NCI-H774 (cell line): Measurements from ENCODE around the gene YKT6.
"Not testable (repeated sequence)": the region's sequence is repeated elsewhere in the genome, so short reads cannot be mapped to it uniquely, and the experiment has no call there.

Source experiments
- DNase-seq: peaks from one replicate; lab custom pipeline; 2025; lab: John Stamatoyannopoulos, UW

The YKT6 gene

DNA sequence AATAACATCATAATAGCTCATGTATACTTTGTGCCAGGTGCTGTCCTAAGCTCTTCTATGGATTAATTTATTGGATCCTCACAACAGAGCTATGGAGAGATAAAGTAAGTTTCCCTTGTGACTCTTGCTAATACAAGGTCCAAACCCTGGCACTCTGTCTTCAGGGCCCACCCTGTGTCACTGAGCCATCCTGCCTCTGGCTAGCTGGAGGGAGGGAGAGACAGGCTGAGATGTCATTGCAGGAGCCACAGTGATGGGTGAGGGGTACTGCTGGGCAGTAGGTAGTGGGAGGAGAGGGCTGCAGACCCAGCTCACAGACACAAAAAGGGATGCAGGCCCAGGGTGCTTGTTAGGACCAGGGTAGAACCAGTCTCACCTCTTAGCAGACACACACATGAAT lies 28.4 kb upstream of the YKT6 start:
- DNase-seq = no peak

DNA sequence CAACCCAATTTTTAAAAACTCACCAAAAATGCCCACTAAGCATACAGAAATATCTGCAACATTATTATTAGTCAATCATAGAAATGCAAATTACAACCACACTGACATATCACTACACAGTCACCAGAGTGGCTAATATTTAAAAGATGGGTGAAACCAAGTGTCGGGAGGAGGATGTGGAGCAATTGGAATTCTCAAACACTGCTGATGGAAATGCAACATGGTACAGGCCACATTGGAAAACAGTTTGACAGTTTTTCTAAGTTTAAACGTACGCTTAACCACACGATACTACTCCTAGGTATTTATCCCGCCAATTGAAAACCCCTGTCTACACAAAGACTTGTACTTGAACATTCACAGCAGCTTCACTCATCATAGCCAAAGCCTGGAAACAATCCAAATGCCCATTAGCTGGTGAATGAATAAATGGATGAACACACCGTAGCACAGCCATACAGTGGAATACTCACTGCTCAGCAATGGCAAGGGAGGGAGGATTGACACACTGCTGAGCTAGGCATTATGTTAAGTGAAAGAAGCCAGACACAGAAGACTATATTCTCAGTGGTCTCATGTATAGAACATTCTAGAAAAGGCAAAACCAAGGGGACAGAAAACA lies 27.9 kb upstream of the YKT6 start:
- peak; percentile 76 for DNase-seq

DNA sequence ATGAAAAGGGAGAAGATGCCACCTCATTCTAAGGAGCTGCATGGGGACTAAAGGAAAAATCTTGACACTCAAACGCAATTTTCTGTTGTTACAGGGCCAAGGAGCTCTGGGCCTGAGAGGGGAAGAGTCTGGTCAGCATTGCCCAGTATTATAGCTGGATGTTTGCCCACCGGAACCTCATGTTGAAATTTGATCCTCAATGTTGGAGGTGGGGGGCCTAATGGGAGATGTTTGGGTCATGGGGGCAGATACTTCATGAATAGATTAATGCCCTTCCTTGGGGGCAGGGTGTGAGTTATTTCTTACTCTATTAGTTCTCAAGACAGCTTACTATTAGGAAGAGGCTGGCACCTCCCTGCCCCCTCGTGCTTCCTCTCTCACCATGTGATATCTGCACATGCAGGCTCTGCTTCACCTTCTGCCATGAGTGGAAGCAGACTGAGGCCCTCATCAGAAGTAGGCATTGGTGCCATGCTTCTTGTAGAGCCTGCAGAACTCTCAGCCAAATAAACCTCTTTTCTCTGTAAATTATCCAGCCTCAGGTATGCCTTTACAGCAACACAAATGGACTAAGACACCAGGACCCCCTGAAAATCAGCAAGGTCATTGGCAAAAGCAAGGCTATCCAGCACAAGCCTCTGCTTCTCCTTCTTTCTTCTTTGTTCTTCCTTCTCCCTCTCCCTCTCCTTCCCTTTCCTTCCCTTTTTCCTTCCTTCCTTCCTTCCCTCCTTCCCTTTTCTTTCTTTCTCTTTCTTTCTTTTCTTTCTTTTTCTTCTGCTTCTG lies 26.7 kb upstream of the YKT6 start:
- DNase-seq = no peak

- DNase-seq = not testable (repeated sequence)
Measured at GRCh38 chr7:44174694-44174948, 26.2 kb upstream of the YKT6 start.

DNA sequence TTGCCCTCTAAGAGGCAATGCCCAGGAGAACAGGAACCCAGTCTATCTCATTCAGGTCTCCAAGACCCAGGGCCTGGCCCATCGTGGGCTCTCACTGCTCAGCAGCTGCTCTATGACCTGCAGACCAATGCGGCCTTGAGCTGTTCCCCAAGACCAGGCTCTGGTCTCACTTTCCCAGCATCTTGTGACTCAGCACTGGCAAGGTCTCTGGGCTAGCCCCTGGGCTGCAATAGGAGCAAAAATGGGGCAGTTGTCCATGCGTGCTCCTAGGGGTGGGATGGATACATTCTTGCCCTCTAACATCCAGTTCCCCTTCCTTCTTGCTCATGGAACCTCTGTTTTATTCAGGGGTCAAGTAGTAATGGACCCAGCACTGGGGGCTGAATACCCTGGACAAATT lies 25.0 kb upstream of the YKT6 start:
- DNase-seq = no peak

GRCh38 chr7:44176486-44176885 lies 24.3 kb upstream of the YKT6 start:
- DNase-seq = no peak

- no peak for DNase-seq
Measured at GRCh38 chr7:44177570-44178131, 23.1 kb upstream of the YKT6 start.

GRCh38 chr7:44180631-44181030 lies 20.1 kb upstream of the YKT6 start:
- no peak for DNase-seq

- DNase-seq = no peak
Measured at GRCh38 chr7:44182827-44183226, 18.0 kb upstream of the YKT6 start.

DNA sequence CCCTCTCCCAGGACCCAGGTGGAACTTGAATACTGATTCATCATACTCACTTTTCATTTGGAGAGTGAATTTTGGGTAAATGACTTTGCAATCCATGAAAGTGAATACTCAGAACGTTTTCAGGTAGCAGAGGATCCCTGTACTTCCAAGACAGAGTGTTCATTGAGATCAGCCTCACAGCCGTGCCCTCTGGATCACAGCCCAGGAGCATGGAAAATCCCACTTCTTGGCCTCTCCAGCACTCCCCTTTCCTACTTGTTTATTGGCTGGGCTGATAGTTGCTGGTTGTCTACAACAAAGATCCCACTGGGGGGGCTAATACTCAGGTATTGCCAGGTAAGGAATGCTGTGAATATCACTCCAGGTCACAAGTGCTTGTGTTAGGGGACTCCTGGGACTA lies 17.4 kb upstream of the YKT6 start:
- no peak for DNase-seq

DNA sequence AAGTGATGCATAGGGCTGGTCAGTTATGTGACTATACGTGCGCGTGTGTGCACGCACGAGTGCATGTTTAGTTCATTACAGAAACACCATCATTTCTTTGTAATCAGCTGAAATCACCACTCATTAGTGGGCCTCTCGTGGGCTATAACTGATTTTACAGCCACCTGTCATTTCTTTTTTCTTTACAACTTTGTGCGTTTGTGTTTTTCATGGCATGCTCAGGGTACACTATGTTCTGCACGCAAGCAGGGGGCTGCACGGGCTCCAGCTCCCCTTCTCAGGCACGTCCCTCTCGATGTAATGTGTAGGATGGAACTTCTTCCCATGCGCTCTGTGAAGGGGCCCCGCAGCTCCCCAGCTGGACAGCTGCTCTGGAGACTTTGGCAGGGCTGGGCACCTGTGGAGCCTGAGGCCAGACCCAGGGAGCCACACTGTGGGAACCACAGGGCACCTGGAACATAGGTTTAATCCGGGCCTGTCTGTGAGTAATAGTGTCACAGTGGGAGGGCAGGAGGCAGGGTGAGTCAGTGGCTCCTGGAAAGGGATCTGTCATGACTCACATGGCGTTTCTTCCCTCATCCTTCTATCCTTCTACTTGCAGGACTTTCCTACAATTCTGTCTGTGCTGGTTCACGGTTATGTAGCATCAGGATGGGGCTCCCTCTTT lies 16.4 kb upstream of the YKT6 start:
- no peak for DNase-seq

- DNase-seq = no peak
Measured at GRCh38 chr7:44184873-44185446, 15.8 kb upstream of the YKT6 start.

DNA sequence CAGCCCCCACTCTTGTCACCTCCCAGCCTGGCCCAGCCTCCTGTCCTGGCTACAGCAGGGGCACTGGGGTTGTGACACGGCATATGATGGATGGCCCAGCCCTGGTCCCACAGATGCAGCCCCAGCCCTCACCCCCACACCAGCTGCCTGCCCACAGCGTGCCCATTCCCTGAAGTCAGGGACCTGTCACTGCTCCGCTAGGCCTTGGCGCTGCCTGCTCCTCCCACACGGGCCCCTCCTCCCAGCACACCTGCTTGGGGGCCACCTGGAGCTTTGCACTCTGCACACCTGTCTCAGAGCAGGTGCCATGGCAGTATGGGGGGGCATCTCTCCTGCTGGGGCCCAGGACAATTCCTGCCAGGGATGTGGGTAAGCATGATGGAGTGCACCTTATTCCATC lies 15.0 kb upstream of the YKT6 start:
- peak; percentile 71 for DNase-seq

DNA sequence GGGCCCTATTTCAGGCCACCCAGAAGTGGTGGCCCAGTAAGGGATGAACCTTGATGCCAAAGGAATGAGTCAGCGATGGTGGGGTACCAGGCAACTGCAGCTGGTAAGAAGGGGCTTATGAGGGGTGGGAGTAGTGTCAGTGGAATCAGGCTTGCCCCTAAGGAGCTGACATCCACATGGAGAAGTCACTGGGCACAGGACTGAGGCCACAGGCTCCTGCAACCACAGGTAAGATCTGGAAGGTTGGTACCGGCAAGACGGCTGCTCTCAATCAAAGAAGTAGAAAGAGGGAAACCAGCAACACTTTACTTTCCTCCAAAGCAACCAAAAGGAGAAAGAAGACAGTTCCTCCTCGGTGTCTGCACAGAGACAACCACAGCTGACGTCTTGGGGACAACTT lies 14.0 kb upstream of the YKT6 start:
- no peak for DNase-seq

- no peak for DNase-seq
Measured at GRCh38 chr7:44187636-44188416, 13.0 kb upstream of the YKT6 start.

- no peak for DNase-seq
Measured at GRCh38 chr7:44188480-44189225, 12.1 kb upstream of the YKT6 start.

GRCh38 chr7:44189286-44189992 lies 11.3 kb upstream of the YKT6 start, which contains the start of gene GCK:
Gene GCK, minus strand, starts transcription at chr7:44189439. Its CDS starts 486 bp downstream, at chr7:44188953.
- DNase-seq = peak; percentile 76

DNA sequence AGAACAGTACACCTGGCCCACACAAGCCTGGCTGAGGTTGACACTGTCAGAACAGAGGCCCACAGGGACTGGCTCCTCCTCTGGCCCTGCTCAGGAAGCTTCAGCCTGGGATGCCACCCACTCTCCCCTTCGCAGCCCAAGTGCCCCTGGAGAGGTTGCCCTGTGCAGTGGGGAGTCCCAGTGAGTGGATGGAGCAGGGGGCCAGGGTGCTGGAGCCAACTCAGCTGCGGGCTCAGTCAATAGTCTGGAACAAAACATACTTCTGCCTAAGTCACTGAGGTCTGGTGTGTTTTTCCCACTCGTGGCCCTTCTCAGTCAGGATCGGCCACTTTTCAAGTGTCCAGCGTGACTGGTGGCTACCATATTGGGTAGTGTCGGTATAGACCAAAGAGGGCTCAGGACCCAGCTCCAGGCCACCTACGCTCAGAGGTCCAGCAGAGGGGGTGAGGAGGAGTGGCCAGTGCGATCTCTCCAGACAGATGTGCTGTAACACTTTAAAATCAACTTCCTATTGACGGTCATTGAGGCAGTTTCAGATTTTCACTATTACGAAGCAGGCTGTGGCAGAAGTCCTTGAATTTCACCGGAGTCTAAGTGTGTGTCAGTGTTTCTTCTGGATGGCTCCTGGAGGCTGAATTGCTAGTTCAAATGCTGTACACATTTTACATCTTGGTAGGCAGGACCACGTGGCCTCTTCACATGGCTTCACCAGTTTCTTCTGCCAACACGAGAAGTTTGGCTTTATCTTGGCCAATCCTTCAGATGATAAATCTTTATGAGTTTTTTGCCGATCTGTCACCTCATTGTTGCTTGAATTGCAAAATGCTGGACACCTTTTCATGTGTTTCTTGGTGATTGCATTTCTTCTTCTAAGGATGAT lies 10.5 kb upstream of the YKT6 start:
- DNase-seq = no peak

DNA sequence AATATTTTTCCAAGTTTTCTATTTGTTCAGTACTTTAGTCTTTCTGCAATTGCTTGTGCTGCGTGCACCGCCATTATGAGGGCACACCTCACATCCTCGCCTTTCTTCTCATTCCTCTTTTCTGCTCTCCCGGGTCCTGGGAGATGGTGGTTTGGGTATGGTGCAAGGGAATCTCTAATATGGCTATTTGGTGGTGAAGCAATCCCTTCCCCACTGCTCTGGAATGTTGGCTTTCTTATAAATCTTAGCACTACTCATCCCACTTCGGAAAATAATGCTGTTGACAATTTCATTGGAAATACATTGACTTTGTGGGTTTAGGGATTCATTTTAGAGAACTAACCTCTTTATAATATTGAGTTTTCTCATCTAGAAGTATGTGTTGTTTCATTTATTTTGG lies 9.6 kb upstream of the YKT6 start:
- no peak for DNase-seq
